GM19328 (cell line): Measurements from ENCODE around the gene SAFB2.

Experiments
- ATAC-seq: cut with Tn5 transposase; IDR thresholded peaks from one replicate; pipeline ENCODE4 v1.9.1; 2021; ENCODE audit warnings: mild to moderate bottlenecking, moderate library complexity; ENCODE audit not compliant: unreplicated experiment

SAFB2 gene

GRCh38 chr19:5622465-5623396 lies at the start of gene SAFB2, which contains the start of gene SAFB:
TSS of gene SAFB2 (minus strand) at chr19:5622776. CDS start at chr19:5622715, 61 bp downstream.
TSS of gene SAFB (plus strand) at chr19:5623083. CDS start at chr19:5623206, 123 bp downstream.
- peak; percentile 79 for ATAC-seq

GRCh38 chr19:5671600-5671999 lies 49.0 kb upstream of the SAFB2 start:
- no peak for ATAC-seq

- no peak for ATAC-seq
Observed at GRCh38 chr19:5669212-5669611, 46.6 kb upstream of the SAFB2 start.

- ATAC-seq, result no peak
Observed at GRCh38 chr19:5667751-5668271, 45.2 kb upstream of the SAFB2 start.

- ATAC-seq, result no peak
Observed at GRCh38 chr19:5666921-5667610, 44.5 kb upstream of the SAFB2 start.

- no peak for ATAC-seq
Observed at GRCh38 chr19:5665781-5666513, 43.4 kb upstream of the SAFB2 start.

- no peak for ATAC-seq
Observed at GRCh38 chr19:5664515-5664914, 41.9 kb upstream of the SAFB2 start.

- ATAC-seq, result no peak
Observed at GRCh38 chr19:5663904-5664303, 41.3 kb upstream of the SAFB2 start.

- ATAC-seq, result no peak
Observed at GRCh38 chr19:5661483-5661882, 38.9 kb upstream of the SAFB2 start.

GRCh38 chr19:5655412-5655811 lies 32.8 kb upstream of the SAFB2 start:
- ATAC-seq, result no peak

GRCh38 chr19:5654931-5655330 lies 32.4 kb upstream of the SAFB2 start:
- ATAC-seq, result no peak

- ATAC-seq, result no peak
Observed at GRCh38 chr19:5652261-5652660, 29.7 kb upstream of the SAFB2 start.

- ATAC-seq, result no peak
Observed at GRCh38 chr19:5651361-5651760, 28.8 kb upstream of the SAFB2 start.

- no peak for ATAC-seq
Observed at GRCh38 chr19:5648464-5648863, 25.9 kb upstream of the SAFB2 start.

- no peak for ATAC-seq
Observed at GRCh38 chr19:5646703-5647102, 24.1 kb upstream of the SAFB2 start.

- no peak for ATAC-seq
Observed at GRCh38 chr19:5645409-5645808, 22.8 kb upstream of the SAFB2 start.

GRCh38 chr19:5644037-5644436 lies 21.5 kb upstream of the SAFB2 start:
- no peak for ATAC-seq

GRCh38 chr19:5643060-5643459 lies 20.5 kb upstream of the SAFB2 start:
- ATAC-seq, result no peak

- ATAC-seq, result no peak
Observed at GRCh38 chr19:5642204-5642603, 19.6 kb upstream of the SAFB2 start.

- no peak for ATAC-seq
Observed at GRCh38 chr19:5641171-5641570, 18.6 kb upstream of the SAFB2 start.

- ATAC-seq, result no peak
Observed at GRCh38 chr19:5637971-5638370, 15.4 kb upstream of the SAFB2 start.
